ENCODE measurements around the gene MCF2L.

The MCF2L gene

GRCh38 chr13:112942689-112943308, 26.2 kb upstream of the MCF2L start:
- no peak overlapping the region for H3K27ac ChIP-seq (replicated peaks)
- TF ChIP-seq CTCF (IDR thresholded peaks at IDR 0.05; ENCODE audit: insufficient read depth, low read length) (peak; percentile 97), POLR2AphosphoS5 (IDR thresholded peaks at IDR 0.05; ENCODE audit: low read depth) (no peak)
- H3K27me3 ChIP-seq (ENCODE audit: insufficient read depth, poor library complexity, severe bottlenecking): peaks cover 50% of the 10 kb centered on the region
- no peak overlapping the region for H3K4me3 ChIP-seq (replicated peaks; ENCODE audit: insufficient read depth, low read length)
- peak; percentile 79 to 97 for DNase-seq (ENCODE audit: low read depth in 1 of 2, low spot score in 1 of 2)

GRCh38 chr13:112943309-112944125, 25.5 kb upstream of the MCF2L start:
- peak overlapping the region; percentile 34 for H3K4me3 ChIP-seq (replicated peaks; ENCODE audit: insufficient read depth, low read length)
- TF ChIP-seq GABPA (IDR thresholded peaks at IDR 0.05; ENCODE audit: low read depth) (no peak), POLR2AphosphoS5 (IDR thresholded peaks at IDR 0.05; ENCODE audit: low read depth) (no peak), SPI1 (IDR thresholded peaks at IDR 0.05; ENCODE audit: borderline replicate concordance, low read depth) (no peak), CTCF (IDR thresholded peaks at IDR 0.05; ENCODE audit: insufficient read depth, low read length) (no peak), REST (IDR thresholded peaks at IDR 0.05; ENCODE audit: insufficient replicate concordance, low read depth) (no peak)
- H3K27ac ChIP-seq (replicated peaks): no peak overlapping the region
- peaks cover 55% of the 10 kb centered on the region for H3K27me3 ChIP-seq (ENCODE audit: insufficient read depth, poor library complexity, severe bottlenecking)
- peak; percentile 6 to 20 for DNase-seq (ENCODE audit: low read depth in 1 of 2, low spot score in 1 of 2)

- H3K27me3 ChIP-seq (ENCODE audit: insufficient read depth, poor library complexity, severe bottlenecking): peaks cover 47% of the 10 kb centered on the region
- no peak overlapping the region for H3K27ac ChIP-seq (replicated peaks)
- TF ChIP-seq REST (IDR thresholded peaks at IDR 0.05; ENCODE audit: insufficient replicate concordance, low read depth): no peak
- TF ChIP-seq GABPA (IDR thresholded peaks at IDR 0.05; ENCODE audit: low read depth): no peak
- no peak for TF ChIP-seq POLR2AphosphoS5 (IDR thresholded peaks at IDR 0.05; ENCODE audit: low read depth)
- no peak for TF ChIP-seq CTCF (IDR thresholded peaks at IDR 0.05; ENCODE audit: insufficient read depth, low read length)
- no peak for TF ChIP-seq SPI1 (IDR thresholded peaks at IDR 0.05; ENCODE audit: borderline replicate concordance, low read depth)
- H3K4me3 ChIP-seq (replicated peaks; ENCODE audit: insufficient read depth, low read length): no peak overlapping the region
- DNase-seq (ENCODE audit: low read depth in 1 of 2, low spot score in 1 of 2): no peak
Measured at GRCh38 chr13:112947796-112948195, 21.2 kb upstream of the MCF2L start.

Measured in HL-60 (cell line).